HFFc6 (cell line): Measurements from ENCODE around the gene SLC4A7. TPM values are rescaled to one million over a fixed set of nuclear protein-coding genes. Genes with fewer than 3 reads are reported as not detected.

Source experiments
- DNase-seq: peaks from one replicate; pipeline ENCODE4 v3.0.0-alpha.2; 2018
- H3K27ac Mint-ChIP-seq: 2 replicates; pipeline ENCODE4 v1.8.0; 2020; ENCODE audit warnings: mild to moderate bottlenecking, mixed read lengths
- H3K27me3 Mint-ChIP-seq: 2 replicates; pipeline ENCODE4 v1.8.0; 2021; ENCODE audit warnings: mild to moderate bottlenecking, moderate library complexity, mixed read lengths; ENCODE audit not compliant: insufficient read depth
- H3K36me3 Mint-ChIP-seq: 2 replicates; pipeline ENCODE4 v1.8.0; 2021; ENCODE audit warnings: low read depth, mixed read lengths
- H3K4me1 Mint-ChIP-seq: 2 replicates; pipeline ENCODE4 v1.8.0; 2020; ENCODE audit warnings: low read depth, mixed read lengths
- H3K4me3 Mint-ChIP-seq: 2 replicates; pipeline ENCODE4 v1.8.0; 2020; ENCODE audit warnings: mild to moderate bottlenecking, moderate library complexity, mixed read lengths
- H3K9me3 Mint-ChIP-seq: 2 replicates; pipeline ENCODE4 v1.8.0; 2020; ENCODE audit warnings: mild to moderate bottlenecking, mixed read lengths
- total RNA-seq, 6 experiments: library from RNA; stranded (reverse); fragmentation: NEBNext Ultra II Directional; extraction: Animal tissue kit (Norgen Biotek cat#: 25700); gene quantifications; 2 replicates in 1 of 6; 3 replicates in 5 of 6; pipeline ENCODE4 v1.2.3, GENCODE V29; 2021
- TF ChIP-seq, protein P1 (sequence below): fragments of 200-600 bp; sonication (generic); IDR thresholded peaks from 2 replicates; pipeline ENCODE4 v1.5.0; 2021; ENCODE audit warnings: antibody characterized with exemption, mild to moderate bottlenecking

Gene SLC4A7
- total RNA-seq, 6 experiments from 2014 or later: 42.6 to 58.8 (median 51.7) TPM

DNA sequence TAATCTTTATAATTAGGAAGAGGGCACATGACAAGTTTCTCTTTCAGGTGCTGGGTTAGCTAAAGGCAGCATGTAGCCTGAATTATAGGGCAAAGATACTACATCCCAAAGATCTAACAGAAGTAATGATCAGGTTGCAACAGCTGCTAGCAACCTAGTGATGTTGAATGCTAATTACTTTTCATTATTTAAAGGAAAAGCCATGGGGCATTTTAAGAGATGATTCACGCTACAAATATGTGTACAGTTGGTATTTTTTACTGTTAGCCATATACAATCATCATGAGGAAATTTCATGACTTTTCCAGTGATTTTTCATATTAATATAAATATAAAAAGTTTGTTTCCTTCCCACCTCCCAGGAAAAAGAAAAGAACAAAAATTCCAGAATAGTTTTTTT, 158.0 kb downstream of the SLC4A7 start:
- H3K27ac Mint-ChIP-seq: peak overlapping the region; percentile 94
- H3K36me3 Mint-ChIP-seq: peaks cover 44% of the 10 kb centered on the region
- TF ChIP-seq, protein P1, sequence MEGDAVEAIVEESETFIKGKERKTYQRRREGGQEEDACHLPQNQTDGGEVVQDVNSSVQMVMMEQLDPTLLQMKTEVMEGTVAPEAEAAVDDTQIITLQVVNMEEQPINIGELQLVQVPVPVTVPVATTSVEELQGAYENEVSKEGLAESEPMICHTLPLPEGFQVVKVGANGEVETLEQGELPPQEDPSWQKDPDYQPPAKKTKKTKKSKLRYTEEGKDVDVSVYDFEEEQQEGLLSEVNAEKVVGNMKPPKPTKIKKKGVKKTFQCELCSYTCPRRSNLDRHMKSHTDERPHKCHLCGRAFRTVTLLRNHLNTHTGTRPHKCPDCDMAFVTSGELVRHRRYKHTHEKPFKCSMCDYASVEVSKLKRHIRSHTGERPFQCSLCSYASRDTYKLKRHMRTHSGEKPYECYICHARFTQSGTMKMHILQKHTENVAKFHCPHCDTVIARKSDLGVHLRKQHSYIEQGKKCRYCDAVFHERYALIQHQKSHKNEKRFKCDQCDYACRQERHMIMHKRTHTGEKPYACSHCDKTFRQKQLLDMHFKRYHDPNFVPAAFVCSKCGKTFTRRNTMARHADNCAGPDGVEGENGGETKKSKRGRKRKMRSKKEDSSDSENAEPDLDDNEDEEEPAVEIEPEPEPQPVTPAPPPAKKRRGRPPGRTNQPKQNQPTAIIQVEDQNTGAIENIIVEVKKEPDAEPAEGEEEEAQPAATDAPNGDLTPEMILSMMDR: no peak
- H3K9me3 Mint-ChIP-seq: peaks cover 4% of the 10 kb centered on the region; the same call in 1 of the 2 replicates
- peak overlapping the region; percentile 68 for H3K4me3 Mint-ChIP-seq
- peaks cover 1% of the 10 kb centered on the region for H3K27me3 Mint-ChIP-seq
- H3K4me1 Mint-ChIP-seq: peaks cover 65% of the 10 kb centered on the region
- peak; percentile 55 for DNase-seq

DNA sequence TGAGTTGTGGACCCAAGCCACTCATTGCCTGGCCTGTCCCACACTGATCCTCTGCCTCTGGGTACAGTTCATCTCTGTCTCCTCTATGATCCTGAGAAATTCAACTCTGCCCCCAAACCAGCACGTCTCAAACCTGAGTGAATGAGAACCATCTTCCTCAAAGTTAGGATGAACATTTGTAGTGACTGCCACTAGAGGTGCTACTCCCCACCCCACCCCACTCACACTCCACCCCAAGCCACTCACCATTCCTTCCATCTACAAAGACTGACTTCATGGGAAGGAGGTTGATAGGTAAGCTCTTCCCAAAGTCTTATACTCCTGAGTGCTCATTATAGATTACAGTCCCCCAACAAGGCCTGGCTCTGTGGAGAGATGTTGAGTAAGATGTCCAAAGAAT, 158.8 kb downstream of the SLC4A7 start:
- H3K4me3 Mint-ChIP-seq: peak overlapping the region; percentile 68
- H3K36me3 Mint-ChIP-seq: peaks cover 45% of the 10 kb centered on the region
- peaks cover 4% of the 10 kb centered on the region; the same call in 1 of the 2 replicates for H3K9me3 Mint-ChIP-seq
- peaks cover 1% of the 10 kb centered on the region; the same call in 1 of the 2 replicates for H3K27me3 Mint-ChIP-seq
- peaks cover 65% of the 10 kb centered on the region for H3K4me1 Mint-ChIP-seq
- peak overlapping the region; percentile 94 for H3K27ac Mint-ChIP-seq
- TF ChIP-seq, protein P1: peak; percentile 61
- no peak for DNase-seq

DNA sequence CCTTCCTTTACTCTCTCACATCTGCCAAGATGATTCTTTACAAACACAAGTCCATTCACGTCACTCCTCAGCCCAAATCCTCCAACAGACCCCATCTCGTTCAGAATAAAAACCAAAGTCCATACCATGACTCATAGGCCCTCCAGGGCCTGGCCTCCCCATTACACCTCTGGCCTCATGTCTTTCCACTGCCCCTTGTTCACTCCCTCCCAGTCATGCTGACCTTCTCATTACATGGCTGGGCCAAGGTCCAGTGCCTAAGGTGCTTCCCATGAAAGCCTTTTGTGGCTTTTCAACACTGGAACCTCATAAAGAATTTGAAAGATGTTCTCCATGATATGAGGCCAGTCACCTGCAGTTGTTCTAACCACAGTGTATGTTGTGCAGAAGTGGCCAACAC, 159.5 kb downstream of the SLC4A7 start:
- peaks cover 69% of the 10 kb centered on the region for H3K4me1 Mint-ChIP-seq
- peaks cover 1% of the 10 kb centered on the region; the same call in 1 of the 2 replicates for H3K27me3 Mint-ChIP-seq
- H3K4me3 Mint-ChIP-seq: peak overlapping the region; percentile 14
- H3K9me3 Mint-ChIP-seq: peaks cover 4% of the 10 kb centered on the region; the same call in 1 of the 2 replicates
- H3K36me3 Mint-ChIP-seq: peaks cover 45% of the 10 kb centered on the region
- H3K27ac Mint-ChIP-seq: peak overlapping the region; percentile 94
- no peak for DNase-seq
- TF ChIP-seq, protein P1: no peak

DNA sequence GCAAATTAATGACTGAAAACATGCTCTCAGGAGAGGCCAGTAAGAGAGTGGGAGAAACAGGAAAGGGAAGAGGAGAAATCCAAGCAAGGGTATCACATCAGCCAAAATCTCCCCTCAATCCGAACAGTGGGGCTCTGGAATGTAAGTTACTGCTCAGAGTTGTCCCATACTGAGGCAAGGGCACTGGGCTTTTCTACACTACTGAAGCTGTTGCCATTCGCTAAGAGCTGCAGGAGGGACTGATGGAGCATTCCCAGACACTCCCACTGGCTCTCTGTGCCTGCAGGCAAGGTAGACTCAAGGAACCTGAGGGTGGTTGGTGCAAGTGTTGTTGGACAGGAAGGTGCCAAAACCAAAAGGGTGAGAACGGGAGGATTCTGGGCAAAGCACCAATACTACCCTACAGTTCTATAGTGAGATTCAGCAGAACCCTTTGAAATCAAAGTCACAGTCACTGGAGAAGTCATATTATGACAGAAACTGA, 161.1 kb downstream of the SLC4A7 start:
- TF ChIP-seq, protein P1: no peak
- no peaks in the 10 kb centered on the region for H3K9me3 Mint-ChIP-seq
- 0 out of 2 replicates have a peak, but pooled peaks cover 1% of the 10 kb centered on the region for H3K27me3 Mint-ChIP-seq
- peaks cover 66% of the 10 kb centered on the region for H3K4me1 Mint-ChIP-seq
- H3K36me3 Mint-ChIP-seq: peaks cover 38% of the 10 kb centered on the region
- no peak overlapping the region; the same call in 1 of the 2 replicates for H3K27ac Mint-ChIP-seq
- DNase-seq: no peak
- no peak overlapping the region for H3K4me3 Mint-ChIP-seq

Other genes starting within 250 kb of the SLC4A7 start
- gene NEK10, start 115.0 kb downstream of the SLC4A7 start, total RNA-seq: 1 to 10 TPM; 5.2 to 9.5 (median 6.5) TPM
- gene EOMES, start 237.9 kb upstream of the SLC4A7 start, total RNA-seq: not detected